GM18909 (cell line): ENCODE data around the gene ASPRV1.

ENCODE experiments used
- ATAC-seq: cut with Tn5 transposase; IDR thresholded peaks from one replicate; pipeline ENCODE4 v1.9.1; 2021; ENCODE audit warnings: mild to moderate bottlenecking; ENCODE audit not compliant: unreplicated experiment, poor library complexity

Gene ASPRV1

DNA sequence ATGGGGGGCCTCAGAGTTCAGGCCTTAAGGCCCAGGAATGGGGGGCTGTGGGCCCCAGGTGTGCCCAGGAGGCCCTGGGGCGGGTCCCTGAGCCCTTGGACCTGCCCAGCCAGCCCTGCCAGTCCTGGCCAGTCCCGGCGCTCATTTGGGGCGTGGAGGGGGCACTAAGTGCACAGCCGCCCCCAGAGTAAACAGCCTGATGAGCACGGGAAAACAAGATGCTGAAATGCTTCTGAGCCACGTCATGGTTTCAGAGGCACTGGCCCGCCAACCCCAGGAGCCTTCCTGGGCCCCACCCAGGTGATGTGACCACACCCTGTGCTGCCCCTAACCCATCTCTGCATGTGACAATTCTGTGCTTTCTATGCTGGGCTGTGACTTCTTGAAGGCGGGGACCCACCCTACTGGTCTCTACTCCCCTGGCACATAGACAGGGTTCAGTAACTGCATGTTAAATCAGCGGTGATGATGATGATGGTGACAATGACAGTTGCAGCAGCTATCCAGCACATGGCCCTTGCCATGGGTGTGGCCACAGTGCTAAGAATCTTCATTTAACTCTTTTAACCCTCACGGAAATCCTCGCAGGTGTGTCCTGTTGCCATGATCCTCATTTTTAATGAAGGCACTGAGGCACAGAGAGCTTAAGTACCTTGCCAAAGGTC lies 28.1 kb upstream of the ASPRV1 start:
- no peak for ATAC-seq

DNA sequence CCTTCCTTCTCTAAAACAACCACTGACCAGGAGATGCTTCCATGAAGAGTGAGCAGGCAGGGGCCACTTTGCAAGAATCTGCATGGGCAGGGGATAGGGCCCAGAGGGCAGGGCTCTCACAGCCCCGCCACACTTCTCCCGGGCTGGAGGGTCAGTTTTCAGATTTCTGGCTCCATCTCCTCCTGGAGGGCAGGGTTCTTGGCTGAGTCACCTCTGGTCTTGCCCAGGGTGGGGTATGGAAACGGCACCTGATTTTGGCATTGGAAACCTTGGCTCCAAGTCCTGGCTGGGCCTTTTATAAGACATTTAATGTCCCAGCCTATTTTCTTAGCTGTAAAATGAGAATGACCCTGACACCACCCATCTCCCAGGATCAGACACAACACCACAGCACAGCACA lies 27.6 kb upstream of the ASPRV1 start:
- no peak for ATAC-seq

DNA sequence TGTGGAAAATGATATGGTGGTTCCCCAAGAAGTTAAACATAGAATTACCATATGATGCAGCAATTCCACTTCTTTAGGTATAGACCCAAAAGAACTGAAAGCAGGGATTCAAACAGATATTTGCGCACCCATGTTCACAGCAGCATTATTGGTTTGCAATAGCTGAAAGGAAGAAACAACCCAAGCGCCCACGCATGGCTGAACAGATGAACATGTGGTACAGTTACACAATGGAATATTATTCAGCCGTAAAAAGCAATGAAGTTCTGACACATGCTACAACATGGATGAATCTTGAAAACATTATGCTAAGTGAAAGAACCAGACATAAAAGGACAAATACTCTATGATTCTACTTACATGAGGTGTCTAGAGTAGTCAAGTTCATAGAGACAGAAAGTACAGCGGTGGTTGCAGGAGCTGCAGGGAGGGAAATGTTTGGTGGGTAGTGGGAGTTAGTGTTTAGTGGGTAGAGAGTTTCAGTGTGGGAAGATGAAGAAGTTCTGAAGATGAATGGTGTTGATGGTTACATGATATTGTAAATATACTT lies 26.7 kb upstream of the ASPRV1 start:
- no peak for ATAC-seq

DNA sequence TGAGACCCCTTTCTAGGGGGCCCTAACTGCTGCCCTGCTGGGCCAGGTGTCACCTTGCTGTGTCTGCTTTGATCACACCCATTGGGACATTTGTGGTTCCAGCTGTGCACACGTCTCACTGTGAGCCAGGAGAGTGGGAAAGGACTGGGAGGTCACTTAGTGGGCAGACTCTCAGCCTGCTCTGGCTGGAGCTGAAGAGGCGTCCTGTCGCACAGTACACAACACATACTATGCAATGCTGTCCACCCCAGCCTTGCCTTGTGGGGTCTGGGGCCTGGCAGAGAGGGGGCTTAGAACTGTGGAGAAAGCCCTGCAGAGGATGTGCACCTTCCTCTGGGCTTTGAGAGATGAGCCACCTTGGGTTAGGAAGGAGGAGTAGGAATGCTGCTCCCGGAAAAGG lies 25.3 kb upstream of the ASPRV1 start:
- no peak for ATAC-seq

DNA sequence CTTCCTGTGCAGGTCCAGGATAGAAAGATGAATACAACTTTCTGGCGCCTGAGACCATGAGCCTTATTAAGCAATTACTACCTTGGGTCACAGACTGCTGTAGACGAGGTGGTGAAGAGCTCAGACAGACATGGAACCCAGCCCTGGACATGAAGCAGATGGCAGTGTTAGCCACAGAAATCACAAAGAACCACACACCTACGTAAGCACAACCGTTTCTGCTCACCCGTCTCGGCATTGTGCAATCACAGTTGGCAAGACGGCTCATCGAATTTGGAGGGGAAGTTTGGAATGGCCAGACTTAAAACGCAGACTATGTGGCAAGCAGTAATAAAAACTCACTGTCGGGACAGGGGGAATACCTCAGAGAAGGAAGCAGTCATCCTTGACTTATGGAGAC lies 24.3 kb upstream of the ASPRV1 start:
- no peak for ATAC-seq

DNA sequence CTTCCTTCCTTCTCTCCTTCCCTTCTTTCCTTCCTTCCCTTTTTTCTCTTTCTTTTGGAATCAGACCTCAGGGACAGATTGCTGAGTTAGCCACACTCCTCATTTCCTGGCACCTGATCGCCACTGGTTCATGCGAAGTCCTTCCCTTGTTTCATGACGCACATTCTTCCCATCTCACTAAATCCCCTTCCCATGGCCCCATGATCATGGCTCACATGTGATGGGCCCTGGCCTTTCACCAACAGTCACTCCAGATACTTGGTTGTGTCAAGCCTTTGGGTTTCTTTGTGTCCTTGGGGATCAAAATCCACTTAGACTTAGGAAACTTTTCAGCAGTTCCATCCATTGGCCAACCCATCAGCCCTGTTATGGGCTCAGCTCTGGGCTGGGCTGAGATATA lies 23.8 kb upstream of the ASPRV1 start:
- ATAC-seq = no peak

DNA sequence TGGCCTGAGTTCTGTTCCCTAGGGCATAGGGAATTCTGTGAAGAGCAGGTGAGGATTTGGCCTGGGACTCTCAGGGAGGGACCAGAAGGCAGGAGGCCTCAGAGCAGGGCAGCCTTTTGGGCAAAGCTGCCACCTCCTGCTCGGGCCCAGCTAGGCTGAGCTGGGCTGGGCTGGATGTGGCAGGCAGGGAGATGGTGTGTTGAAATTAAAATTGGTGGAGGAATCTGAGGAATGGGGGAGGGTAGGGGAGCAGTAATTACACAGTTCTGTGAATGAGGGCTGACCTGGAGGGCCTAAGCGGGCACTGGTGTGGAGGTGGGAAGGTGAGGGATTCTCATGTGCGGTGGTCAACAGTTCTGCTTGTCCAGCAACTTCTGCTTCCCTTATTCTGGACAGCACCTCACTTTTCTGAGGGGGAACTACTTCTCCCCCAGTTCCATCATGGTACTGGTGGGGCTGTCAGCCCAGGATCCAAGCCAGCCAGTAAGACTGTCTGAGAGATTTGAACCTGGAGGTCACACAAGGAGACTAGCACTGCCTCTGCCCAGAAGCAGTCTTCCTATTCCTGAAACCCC lies 22.0 kb upstream of the ASPRV1 start:
- ATAC-seq = no peak

DNA sequence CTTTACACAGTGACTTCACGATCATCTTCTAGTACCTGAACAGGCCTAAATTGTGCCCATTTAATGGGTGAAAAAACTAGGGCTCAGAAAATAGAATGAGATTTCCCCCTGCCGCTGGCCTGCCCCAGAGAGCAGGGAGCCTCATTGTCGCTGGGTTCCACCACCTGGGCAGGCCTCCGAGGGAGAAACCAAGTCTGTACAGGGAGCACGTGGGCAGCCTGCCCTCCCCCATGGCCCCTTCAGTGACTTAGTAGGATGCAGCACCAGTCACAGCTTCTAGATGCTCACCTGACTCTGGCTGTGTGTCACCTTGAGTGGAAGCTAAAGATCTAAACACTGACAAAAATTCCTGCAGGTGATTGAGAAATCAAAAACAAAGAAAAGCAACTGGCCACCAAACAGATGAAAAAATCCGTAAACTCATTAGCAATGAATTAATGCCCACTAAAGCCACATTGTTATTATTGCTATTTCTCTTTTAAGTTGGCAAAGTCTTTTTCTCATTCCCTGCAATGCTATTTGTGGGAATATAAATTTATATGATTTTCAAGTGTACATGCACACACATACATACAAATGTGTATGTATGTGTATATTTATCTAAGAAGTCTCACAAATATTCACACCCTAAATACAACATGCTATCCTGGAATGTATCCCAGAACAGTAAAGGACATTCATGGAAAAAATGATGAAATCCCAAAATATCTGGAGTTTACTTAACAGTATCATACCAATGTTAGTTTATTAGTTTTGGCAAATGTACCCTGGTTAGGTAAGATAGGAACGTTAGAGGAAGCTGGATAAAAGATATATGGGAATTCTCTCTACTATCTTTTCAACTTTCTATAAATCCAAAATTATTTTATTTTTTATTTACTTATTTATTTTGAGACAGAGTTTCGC lies 18.7 kb upstream of the ASPRV1 start:
- no peak for ATAC-seq

DNA sequence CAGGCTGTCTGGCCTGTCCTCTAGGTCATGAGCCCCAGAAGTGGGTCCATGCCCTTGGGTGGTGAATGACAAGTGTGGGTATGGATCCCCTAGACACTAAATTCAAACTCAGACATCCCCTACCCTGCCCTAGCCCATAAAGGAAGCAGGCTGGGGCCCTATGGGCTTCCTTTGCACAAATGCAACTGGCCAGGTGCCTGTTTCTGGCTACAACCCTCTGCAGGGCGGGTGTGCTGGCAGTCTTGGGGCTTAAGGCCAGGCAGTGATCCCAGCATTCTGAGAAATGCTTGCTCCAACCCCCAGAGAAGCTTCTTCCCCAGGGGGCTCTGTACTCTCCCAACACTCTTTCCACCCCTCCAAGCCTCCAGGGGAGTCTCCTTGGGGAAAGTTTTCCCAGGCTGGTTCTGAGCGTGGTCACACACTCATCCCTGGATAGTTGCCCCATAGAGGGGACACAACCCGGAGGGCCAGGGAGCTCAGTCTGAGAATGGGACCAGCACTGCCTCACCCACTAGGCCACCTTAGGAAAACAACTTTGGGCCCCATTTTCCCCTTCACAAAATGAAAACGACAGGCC lies 16.6 kb upstream of the ASPRV1 start:
- ATAC-seq = no peak

DNA sequence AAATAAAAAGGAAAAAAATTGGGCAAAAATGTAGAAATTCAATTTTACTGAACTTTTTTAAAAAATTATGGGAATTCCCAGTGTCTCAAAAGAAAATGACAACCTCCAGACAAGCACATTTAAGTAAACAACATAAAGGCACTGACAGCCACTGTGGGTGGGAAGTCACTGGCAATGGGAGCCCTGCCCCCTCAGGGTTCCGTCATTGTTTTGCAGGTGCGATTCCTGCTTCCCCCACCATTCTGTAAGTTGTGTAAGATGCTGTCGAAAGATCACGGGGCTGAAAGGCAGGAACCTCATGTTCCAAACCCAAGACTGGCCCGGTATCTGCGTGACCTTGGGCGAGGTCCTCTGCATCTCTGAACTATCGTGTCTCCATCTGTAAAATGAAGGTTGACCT lies 15.8 kb upstream of the ASPRV1 start:
- ATAC-seq = no peak

DNA sequence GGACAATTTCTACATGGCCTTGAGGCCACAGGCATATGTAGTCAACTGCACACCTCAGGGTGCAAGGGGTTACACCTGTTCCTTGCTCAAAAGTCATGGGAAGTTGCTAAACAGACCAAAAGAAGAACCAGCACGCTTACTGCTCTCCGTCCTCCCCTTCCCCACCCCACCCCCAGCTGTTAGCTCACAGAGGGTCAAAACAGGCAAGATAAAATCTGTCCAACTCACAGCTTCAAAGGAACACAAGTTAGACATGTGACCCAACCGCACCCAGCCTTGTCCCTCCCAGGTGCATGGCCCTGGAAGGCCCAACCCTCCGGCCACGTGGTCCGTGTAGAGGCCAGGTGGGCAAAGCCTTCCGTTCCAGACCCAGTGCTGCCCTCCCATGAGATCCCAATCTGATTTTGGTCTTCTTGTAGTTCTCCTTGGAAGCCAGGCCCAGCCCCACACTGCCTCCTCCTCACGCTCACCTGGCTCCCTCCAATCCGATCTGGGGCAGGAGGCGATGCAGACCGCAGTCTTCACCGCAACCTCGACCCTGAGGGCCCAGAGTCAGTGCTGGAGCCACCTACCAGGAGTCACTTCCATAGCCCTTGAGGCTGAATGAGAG lies 14.5 kb upstream of the ASPRV1 start:
- no peak for ATAC-seq

DNA sequence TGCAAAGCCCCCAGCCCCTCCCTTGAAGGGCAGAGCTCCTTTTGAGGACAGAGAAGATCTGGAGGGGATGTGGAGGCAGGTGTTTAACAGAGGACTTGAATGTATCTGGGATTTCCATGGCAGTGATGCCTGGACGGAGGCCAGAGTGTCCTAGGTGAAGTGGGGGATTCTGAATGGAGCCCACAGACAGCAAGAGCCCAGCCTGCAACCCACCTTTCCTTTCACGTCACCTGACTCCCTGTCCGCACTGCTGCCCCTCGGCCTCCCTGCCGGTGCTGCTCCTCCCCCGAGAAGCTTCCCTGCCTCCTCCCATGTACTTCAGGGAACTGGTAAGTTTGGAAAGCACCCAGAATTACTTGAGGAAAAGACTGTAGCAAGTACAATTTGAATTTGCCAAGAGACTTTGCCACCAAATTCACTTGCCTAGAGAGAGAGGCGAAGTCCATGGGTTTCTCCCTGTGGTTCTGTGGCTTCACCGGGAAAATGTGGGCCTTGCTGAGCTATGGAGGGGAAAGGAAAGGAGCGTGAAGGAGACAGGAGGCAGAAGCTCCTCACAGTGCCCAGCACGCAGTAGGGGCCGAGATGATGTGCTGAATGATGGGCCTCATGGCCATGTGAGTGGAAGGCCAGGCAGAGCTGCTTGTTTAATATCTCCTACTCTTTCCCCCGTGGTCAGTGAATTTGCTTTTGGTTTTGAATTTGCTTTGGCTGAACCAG lies 13.9 kb upstream of the ASPRV1 start:
- no peak for ATAC-seq

DNA sequence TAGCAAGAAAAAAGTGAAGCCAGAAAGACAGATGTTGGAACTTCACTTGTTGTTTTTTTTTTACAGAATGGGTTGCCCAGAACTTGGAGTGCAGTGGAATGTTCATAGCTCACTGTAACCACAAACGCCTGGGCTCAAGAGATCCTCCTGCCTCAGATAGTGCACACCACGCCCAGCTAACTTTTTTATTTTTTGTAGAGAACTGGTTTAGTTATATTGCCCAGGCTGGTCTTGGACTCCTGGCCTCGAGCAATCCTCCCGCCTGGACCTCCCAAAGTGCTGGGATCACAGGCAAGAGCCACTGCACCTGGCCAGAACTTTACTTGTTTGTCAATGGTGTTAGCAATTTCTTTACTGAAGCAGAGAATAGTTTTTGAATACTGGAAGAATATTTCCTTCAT lies 11.9 kb upstream of the ASPRV1 start:
- ATAC-seq = no peak

DNA sequence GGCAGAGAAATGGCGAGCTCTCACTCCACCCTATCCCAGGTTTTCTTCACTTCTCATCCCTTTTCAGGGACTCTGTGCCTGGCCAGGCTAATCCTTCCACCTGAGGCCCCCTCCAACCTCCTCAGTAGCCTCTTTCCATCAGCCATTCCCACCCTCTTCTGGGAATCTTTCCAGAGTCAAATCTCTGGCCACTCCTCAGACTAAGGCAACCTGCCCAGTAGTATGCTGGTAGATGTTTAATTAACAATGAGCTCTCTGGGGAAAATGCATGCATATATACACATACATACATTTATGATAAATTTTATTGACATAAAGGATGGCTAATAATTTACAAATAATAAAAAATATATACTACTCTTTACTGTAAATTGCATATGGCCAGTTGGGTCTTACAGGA lies 11.4 kb upstream of the ASPRV1 start:
- no peak for ATAC-seq

DNA sequence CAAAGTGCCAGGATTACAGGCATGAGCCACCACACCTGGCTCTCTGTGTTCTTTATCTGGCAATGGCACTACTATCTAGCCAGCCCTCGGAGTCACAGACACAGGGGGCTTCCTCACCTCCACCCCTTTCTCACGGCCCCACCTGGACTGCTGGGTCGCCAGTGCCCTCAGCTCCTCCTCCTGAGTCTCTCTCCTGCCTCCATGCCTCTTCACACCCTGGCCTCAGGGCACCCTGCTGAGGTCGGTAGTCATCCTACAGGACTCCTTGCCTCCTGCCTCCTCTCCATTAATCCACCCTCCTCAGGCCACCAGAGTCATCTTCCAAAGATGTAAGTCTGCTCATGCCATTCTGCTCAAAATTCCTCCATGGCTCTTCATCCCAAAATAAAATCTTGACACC lies 8.6 kb upstream of the ASPRV1 start:
- ATAC-seq = no peak

DNA sequence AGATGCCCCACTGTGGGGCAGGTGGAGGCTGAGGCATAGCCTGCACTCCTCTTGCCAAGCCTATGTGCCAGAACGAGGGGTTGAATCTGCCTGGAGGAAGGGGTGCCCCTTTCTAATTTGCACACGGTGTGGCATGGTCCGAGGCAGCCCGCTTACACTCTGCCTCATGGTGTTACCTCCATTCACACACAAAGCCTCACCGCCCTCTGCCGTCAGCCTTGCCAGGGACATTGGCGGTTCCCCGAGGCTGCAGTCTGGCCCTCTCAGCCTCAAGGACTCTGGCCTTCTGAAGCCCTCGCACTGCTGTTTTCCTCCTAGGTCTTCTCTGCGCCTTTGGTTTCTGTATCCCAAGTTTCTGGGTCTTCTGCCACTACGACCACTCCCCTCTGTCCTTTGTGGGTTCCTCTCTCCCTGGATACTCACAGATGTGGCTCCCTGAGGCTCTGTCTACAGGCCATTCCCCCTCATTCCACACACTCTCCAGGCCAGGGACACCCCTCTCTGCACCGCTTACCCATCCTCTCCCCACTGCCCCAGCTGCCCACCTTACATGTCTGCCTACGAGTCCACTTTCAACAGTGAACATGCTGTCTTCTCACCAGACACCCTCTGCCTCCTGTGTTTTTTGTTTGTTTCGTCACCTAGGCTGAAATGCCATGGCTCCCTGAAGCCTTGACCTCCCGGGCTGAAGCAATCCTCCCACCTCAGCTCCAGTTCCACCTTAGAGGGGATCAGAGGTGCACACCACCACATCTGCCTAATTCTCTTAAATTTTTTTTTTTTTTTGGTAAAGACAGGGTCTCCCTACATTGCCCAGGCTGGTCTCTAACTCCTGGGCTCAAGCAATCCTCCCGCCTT lies 7.9 kb upstream of the ASPRV1 start:
- no peak for ATAC-seq

DNA sequence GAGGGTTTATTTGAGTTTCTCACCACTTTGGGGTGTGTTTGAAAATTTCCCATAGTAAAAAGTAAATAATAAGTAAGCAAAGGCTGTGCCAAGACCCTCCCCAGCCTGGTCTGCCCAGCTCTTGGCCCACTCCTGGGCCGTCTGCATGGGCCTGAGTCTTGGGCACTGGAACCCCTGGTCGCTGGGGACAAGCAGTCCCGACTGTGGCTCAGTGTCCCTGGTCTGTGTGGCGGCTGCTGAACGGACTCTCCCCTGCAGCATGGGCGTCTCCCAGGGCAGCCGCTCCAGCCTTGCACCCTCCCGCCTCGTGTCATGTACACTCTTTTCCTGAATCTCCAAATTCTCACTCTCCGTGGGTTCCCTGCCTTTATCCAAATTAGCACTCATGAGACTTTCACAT lies 7.2 kb upstream of the ASPRV1 start:
- no peak for ATAC-seq

DNA sequence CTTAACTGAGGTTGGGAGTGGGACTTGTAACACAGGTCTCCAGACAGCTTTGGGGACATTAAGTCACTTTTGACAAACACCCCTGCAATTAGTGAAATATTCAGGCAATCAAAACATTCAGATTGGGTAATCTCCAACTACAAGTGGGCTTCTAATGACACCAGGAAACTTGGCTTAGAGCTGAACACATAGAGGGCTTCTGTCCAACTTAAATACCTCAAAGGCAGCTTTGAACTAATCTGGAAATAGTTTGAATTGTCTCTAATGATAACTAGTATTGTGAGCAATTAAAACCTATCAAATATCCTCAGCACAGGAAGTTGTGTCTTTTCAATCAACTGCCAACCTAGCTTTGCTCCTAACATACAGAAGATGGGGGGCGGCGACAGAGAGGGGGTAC lies 5.1 kb upstream of the ASPRV1 start:
- no peak for ATAC-seq
